Endothelial cell of umbilical vein (primary cell): ENCODE results near the gene FOXP1.

Experiments used
- EZH2 ChIP-seq: IDR thresholded peaks from 2 replicates; pipeline ENCODE4 v1.6.1; 2012; ENCODE audit warnings: borderline replicate concordance, low read depth, mild to moderate bottlenecking, moderate library complexity, low read length, inconsistent platforms; ENCODE audit not compliant: severe bottlenecking
- FOS ChIP-seq: IDR thresholded peaks from 2 replicates; pipeline ENCODE4 v1.6.1; 2011; ENCODE audit warnings: mild to moderate bottlenecking, low read length, moderate library complexity, borderline replicate concordance; ENCODE audit not compliant: insufficient read depth
- GATA2 ChIP-seq: IDR thresholded peaks from 2 replicates; pipeline ENCODE4 v1.7.0; 2011; ENCODE audit warnings: low read depth, mild to moderate bottlenecking, moderate library complexity, mixed read lengths, low read length; ENCODE audit not compliant: insufficient read length, insufficient read depth
- MYC ChIP-seq: IDR thresholded peaks from one replicate; pipeline ENCODE4 v1.6.1; 2011; ENCODE audit warnings: mild to moderate bottlenecking, low read depth, low read length
- POLR2A ChIP-seq: IDR thresholded peaks from 2 replicates; pipeline ENCODE4 v1.6.1; 2012; ENCODE audit warnings: low read depth, mild to moderate bottlenecking, control low read depth, low read length
- POLR2AphosphoS5 ChIP-seq: IDR thresholded peaks from 2 replicates; pipeline ENCODE4 v1.6.1; 2012; ENCODE audit warnings: low read depth, mild to moderate bottlenecking, control low read depth, low read length, moderate library complexity; ENCODE audit not compliant: insufficient read depth
- TF ChIP-seq, protein P1 (sequence below), 2 donors: IDR thresholded peaks; 1 replicate in 1 of 2; 2 replicates in 1 of 2; pipeline ENCODE4 v1.5.1; 2011; ENCODE audit warnings: low read length in 2 of 2, mild to moderate bottlenecking in 2 of 2, moderate library complexity in 2 of 2, control low read depth in 1 of 2, inconsistent platforms in 1 of 2, low read depth in 1 of 2; ENCODE audit not compliant: insufficient read depth in 1 of 2; ENCODE audit errors: extremely low read depth in 1 of 2
- TF ChIP-seq, protein P2 (sequence below): IDR thresholded peaks from 2 replicates; pipeline ENCODE4 v1.6.1; 2011; ENCODE audit not compliant: insufficient read depth, insufficient read length

DNA sequence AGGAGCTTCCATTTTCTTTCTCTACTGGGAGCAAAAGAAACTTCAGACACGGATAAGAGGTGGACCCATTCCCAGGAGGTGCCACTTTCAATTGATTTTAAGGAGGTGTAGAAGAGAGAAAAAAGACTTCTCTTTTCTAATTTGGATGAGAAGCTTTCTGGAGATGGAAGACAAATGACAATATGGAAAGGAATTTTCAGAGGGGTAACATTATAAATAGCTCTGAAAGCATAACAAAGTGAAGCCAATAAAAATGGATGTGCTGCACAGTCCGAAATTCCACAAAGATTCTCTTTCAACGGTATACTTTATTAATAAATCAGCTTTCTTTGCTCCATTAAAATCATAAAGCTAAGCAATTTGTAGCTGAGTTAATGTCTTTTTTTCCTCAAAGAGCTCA is 663.9 kb downstream of the FOXP1 start:
- no peak for TF ChIP-seq POLR2AphosphoS5
- no peak for TF ChIP-seq FOS
- TF ChIP-seq, protein P1, sequence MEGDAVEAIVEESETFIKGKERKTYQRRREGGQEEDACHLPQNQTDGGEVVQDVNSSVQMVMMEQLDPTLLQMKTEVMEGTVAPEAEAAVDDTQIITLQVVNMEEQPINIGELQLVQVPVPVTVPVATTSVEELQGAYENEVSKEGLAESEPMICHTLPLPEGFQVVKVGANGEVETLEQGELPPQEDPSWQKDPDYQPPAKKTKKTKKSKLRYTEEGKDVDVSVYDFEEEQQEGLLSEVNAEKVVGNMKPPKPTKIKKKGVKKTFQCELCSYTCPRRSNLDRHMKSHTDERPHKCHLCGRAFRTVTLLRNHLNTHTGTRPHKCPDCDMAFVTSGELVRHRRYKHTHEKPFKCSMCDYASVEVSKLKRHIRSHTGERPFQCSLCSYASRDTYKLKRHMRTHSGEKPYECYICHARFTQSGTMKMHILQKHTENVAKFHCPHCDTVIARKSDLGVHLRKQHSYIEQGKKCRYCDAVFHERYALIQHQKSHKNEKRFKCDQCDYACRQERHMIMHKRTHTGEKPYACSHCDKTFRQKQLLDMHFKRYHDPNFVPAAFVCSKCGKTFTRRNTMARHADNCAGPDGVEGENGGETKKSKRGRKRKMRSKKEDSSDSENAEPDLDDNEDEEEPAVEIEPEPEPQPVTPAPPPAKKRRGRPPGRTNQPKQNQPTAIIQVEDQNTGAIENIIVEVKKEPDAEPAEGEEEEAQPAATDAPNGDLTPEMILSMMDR (IDR thresholded peaks at IDR 0.05; ENCODE audit: extremely low read depth in 1 of 2, insufficient read depth in 1 of 2, low read depth in 1 of 2, low read length in 2 of 2) = no peak
- no peak for TF ChIP-seq POLR2A
- TF ChIP-seq, protein P2, sequence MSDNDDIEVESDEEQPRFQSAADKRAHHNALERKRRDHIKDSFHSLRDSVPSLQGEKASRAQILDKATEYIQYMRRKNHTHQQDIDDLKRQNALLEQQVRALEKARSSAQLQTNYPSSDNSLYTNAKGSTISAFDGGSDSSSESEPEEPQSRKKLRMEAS = no peak
- no peak for TF ChIP-seq EZH2
- TF ChIP-seq MYC = no peak
- TF ChIP-seq GATA2 = no peak
